Tibial nerve (tissue), 4 donors: Measurements from ENCODE around the gene CDKL4. TPM values are rescaled to one million over a fixed set of nuclear protein-coding genes. Genes with fewer than 3 reads are reported as not detected.

ENCODE experiments used
- DNase-seq, 2 donors: peaks; one replicate each; pipeline ENCODE4 v3.0.0-alpha.2; 2019; ENCODE audit warnings: low spot score in 2 of 2
- H3K27ac ChIP-seq, 4 donors: fragments of 200-600 bp; sonication (generic) in 3 of 4; one replicate each; pipeline ENCODE4 v1.5.1; 2017 to 2019; ENCODE audit warnings: mild to moderate bottlenecking in 1 of 4
- H3K27me3 ChIP-seq, 2 donors: fragments of 200-600 bp; sonication (generic) in 1 of 2; one replicate each; pipeline versions ENCODE4 v1.5.1 to v1.6.0; 2017 to 2019
- H3K36me3 ChIP-seq, 3 donors: fragments of 200-600 bp; sonication (generic); one replicate each; pipeline ENCODE4 v1.5.1; 2018 to 2019
- H3K4me1 ChIP-seq, 4 donors: fragments of 200-600 bp; sonication (generic) in 3 of 4; one replicate each; pipeline ENCODE4 v1.5.1; 2017 to 2019
- H3K4me3 ChIP-seq, 4 donors: fragments of 200-600 bp; sonication (generic) in 3 of 4; one replicate each; pipeline ENCODE4 v1.5.1; 2017 to 2019; ENCODE audit warnings: mild to moderate bottlenecking in 1 of 4, moderate library complexity in 1 of 4
- H3K9me3 ChIP-seq, 4 donors: fragments of 200-600 bp; sonication (generic) in 3 of 4; one replicate each; pipeline ENCODE4 v1.5.1; 2017 to 2019
- CTCF ChIP-seq, 5 experiments: fragments of 200-600 bp in 3 of 5; fragments of 450-650 bp in 2 of 5; sonication (generic) in 3 of 5; IDR thresholded peaks; one replicate each; pipeline ENCODE4 v1.5.1; 2016 to 2019; ENCODE audit warnings: antibody characterized with exemption in 5 of 5, mild to moderate bottlenecking in 3 of 5, moderate library complexity in 2 of 5
- EP300 ChIP-seq, 2 donors: sonication (generic); formaldehyde crosslinking; IDR thresholded peaks; one replicate each; pipeline ENCODE4 v1.6.1; 2017; ENCODE audit warnings: antibody characterized with exemption in 2 of 2, mild to moderate bottlenecking in 1 of 2
- POLR2A ChIP-seq, 2 donors: fragments of 450-650 bp; IDR thresholded peaks; one replicate each; pipeline ENCODE4 v1.6.1; 2017; ENCODE audit warnings: antibody characterized with exemption in 2 of 2, mild to moderate bottlenecking in 2 of 2, moderate library complexity in 2 of 2
- WGBS, 2 donors: methylation state at CpG; one replicate each; pipeline ENCODE4 v1.1.5; 2018; 5-methylcytosine and 5-hydroxymethylcytosine counted together
- total RNA-seq, 4 donors: library from RNA; depleted of rRNA; stranded (reverse); fragments of >200 nt; gene quantifications; one replicate each; pipeline ENCODE4 v1.1.0, GENCODE V29; 2016

The CDKL4 gene
- total RNA-seq, 4 donors from 2014 or later: 0.22 to 0.42 TPM; not detected in 2

GRCh38 chr2:39227628-39228412 lies 15.9 kb downstream of the CDKL4 start:
- DNase-seq: peak; percentile 41 to 67
- H3K36me3 ChIP-seq: no peaks in the 10 kb centered on the region

GRCh38 chr2:39225567-39225966 lies 18.2 kb downstream of the CDKL4 start:
- no peaks in the 10 kb centered on the region for H3K36me3 ChIP-seq
- no peak for DNase-seq
- 73 to 88% methylated on average over 1 of the region's 1 CpG for WGBS, 2 donors

More at GRCh38 chr2:39227628-39228412, 15.9 kb downstream of the CDKL4 start:
- Histone ChIP-seq H3K4me1 (peaks cover 0 to 29% (median 0%) of the 10 kb centered on the region in 4 donors), H3K27me3 (no peaks in the 10 kb centered on the region), H3K4me3 (peak overlapping the region in 2 of 4 donors; percentile 31 to 32), H3K27ac (no peak overlapping the region), H3K9me3 (no peaks in the 10 kb centered on the region)
- peak; percentile 74 to 85 (median 84) for TF ChIP-seq CTCF (IDR thresholded peaks at IDR 0.05)
- peak in 1 of 2 donors; percentile 23 for TF ChIP-seq EP300 (IDR thresholded peaks at IDR 0.05)
- no peak for TF ChIP-seq POLR2A (IDR thresholded peaks at IDR 0.05)
- 17 to 18% methylated on average over 9 of the region's 9 CpGs for WGBS, 2 donors

GRCh38 chr2:39223909-39224308 lies 19.9 kb downstream of the CDKL4 start:
- no peaks in the 10 kb centered on the region for H3K27me3 ChIP-seq
- WGBS, 2 donors: 90 to 94% methylated on average over 1 of the region's 1 CpG
- DNase-seq: no peak
- no peaks in the 10 kb centered on the region for H3K36me3 ChIP-seq
- peaks cover 0 to 12% (median 0%) of the 10 kb centered on the region in 4 donors for H3K4me1 ChIP-seq
- TF ChIP-seq EP300 (IDR thresholded peaks at IDR 0.05): no peak
- TF ChIP-seq CTCF (IDR thresholded peaks at IDR 0.05): no peak
- no peak for TF ChIP-seq POLR2A (IDR thresholded peaks at IDR 0.05)
- H3K9me3 ChIP-seq: no peaks in the 10 kb centered on the region
- no peak overlapping the region for H3K4me3 ChIP-seq
- no peak overlapping the region for H3K27ac ChIP-seq

More at GRCh38 chr2:39225567-39225966, 18.2 kb downstream of the CDKL4 start:
- Histone ChIP-seq H3K27me3 (no peaks in the 10 kb centered on the region), H3K9me3 (no peaks in the 10 kb centered on the region), H3K4me3 (no peak overlapping the region), H3K4me1 (peaks cover 0 to 29% (median 0%) of the 10 kb centered on the region in 4 donors), H3K27ac (no peak overlapping the region)
- no peak for TF ChIP-seq CTCF (IDR thresholded peaks at IDR 0.05)
- TF ChIP-seq EP300 (IDR thresholded peaks at IDR 0.05): no peak
- no peak for TF ChIP-seq POLR2A (IDR thresholded peaks at IDR 0.05)

- Histone ChIP-seq H3K27ac (no peak overlapping the region), H3K9me3 (no peaks in the 10 kb centered on the region), H3K36me3 (no peaks in the 10 kb centered on the region), H3K27me3 (no peaks in the 10 kb centered on the region), H3K4me3 (no peak overlapping the region), H3K4me1 (no peaks in the 10 kb centered on the region)
- TF ChIP-seq POLR2A (IDR thresholded peaks at IDR 0.05) (no peak), CTCF (IDR thresholded peaks at IDR 0.05) (no peak)
- 95 to 97% methylated on average over 3 of the region's 3 CpGs for WGBS, 2 donors
- DNase-seq: no peak
Measured at GRCh38 chr2:39221459-39221858, 22.3 kb downstream of the CDKL4 start.

- no peaks in the 10 kb centered on the region for H3K9me3 ChIP-seq
- no peak overlapping the region for H3K27ac ChIP-seq
- DNase-seq: no peak
- no peaks in the 10 kb centered on the region for H3K36me3 ChIP-seq
- no peaks in the 10 kb centered on the region for H3K4me1 ChIP-seq
- TF ChIP-seq CTCF (IDR thresholded peaks at IDR 0.05): no peak
- no peak for TF ChIP-seq POLR2A (IDR thresholded peaks at IDR 0.05)
- no peak for TF ChIP-seq EP300 (IDR thresholded peaks at IDR 0.05)
- no peaks in the 10 kb centered on the region for H3K27me3 ChIP-seq
- H3K4me3 ChIP-seq: no peak overlapping the region
- 90 to 92% methylated on average over 2 of the region's 2 CpGs for WGBS, 2 donors
Measured at GRCh38 chr2:39220136-39220535, 23.6 kb downstream of the CDKL4 start.
